Neural progenitor cell (in vitro differentiated cells): ENCODE measurements around the gene HMCES.

ENCODE experiments used
- EZH2 ChIP-seq: fragments of 200-600 bp; sonication (generic); IDR thresholded peaks from 2 replicates; pipeline ENCODE4 v1.6.1; 2017; ENCODE audit warnings: antibody characterized with exemption, mild to moderate bottlenecking, moderate library complexity
- EZH2phosphoT487 ChIP-seq: fragments of 200-600 bp; sonication (generic); IDR thresholded peaks from 2 replicates; pipeline ENCODE4 v1.6.1; 2017; ENCODE audit warnings: antibody characterized with exemption
- TF ChIP-seq, protein P1 (sequence below): fragments of 200-600 bp; sonication (generic); IDR thresholded peaks from 2 replicates; pipeline ENCODE4 v1.5.1; 2017; ENCODE audit warnings: antibody characterized with exemption, mild to moderate bottlenecking

DNA sequence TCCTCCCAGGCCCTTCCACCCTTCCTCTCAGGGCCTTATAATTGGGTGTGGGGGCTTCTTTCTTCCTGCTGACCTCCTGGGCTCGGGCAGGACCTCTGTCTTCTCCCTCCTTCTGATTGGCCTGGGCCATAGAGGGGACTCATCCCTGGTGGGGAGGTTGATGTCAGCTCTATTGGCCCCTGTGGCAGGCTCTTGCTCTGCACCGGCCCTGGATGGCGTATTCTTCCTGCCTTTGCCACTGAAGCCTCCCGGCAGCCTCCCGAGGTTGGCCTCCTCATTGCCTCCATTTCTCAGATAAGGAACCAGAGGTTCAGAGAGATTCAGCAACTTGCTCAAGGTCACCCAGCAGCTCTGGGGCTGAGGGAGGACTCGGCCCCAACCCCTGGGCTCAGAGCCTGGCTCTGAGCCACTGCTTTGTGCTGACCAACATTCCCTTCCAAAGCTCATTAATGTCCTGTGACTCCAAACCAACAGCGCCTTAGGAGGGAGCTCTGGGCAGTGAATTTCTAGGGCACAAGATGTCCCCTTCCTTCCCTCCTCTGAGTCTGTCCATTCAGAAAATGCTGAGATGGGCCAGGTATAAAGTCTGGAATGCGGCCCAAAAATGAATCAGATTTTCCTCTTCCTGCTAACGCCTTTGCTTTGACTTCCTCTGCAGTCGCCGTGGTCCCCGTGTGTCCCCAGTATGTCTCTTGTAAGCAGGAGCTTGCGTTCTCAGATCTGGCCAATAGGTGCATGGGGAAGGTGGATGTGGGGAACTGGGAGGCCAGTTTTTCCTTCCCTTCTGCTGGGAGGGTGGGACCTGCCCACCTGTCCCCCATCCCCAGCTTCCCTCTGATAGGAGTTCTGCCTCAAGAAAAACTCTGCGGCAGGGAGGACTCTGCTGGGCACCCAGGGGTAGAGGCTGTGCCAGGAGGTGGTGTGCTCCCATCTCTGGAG, 74.2 kb downstream of the HMCES start:
- TF ChIP-seq, protein P1, sequence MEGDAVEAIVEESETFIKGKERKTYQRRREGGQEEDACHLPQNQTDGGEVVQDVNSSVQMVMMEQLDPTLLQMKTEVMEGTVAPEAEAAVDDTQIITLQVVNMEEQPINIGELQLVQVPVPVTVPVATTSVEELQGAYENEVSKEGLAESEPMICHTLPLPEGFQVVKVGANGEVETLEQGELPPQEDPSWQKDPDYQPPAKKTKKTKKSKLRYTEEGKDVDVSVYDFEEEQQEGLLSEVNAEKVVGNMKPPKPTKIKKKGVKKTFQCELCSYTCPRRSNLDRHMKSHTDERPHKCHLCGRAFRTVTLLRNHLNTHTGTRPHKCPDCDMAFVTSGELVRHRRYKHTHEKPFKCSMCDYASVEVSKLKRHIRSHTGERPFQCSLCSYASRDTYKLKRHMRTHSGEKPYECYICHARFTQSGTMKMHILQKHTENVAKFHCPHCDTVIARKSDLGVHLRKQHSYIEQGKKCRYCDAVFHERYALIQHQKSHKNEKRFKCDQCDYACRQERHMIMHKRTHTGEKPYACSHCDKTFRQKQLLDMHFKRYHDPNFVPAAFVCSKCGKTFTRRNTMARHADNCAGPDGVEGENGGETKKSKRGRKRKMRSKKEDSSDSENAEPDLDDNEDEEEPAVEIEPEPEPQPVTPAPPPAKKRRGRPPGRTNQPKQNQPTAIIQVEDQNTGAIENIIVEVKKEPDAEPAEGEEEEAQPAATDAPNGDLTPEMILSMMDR = no peak
- no peak for TF ChIP-seq EZH2
- TF ChIP-seq EZH2phosphoT487 = no peak
